WTC11 (cell line): ENCODE data around the gene OPRD1. TPM values are rescaled to one million over a fixed set of nuclear protein-coding genes. Genes with fewer than 3 reads are reported as not detected.

ENCODE experiments used
- ATAC-seq: fragments of 200-7000 bp; cut with Tn5 transposase; 2 replicates; pipeline ENCODE4 v1.10.0; 2021; ENCODE audit warnings: mild to moderate bottlenecking, moderate library complexity
- CTCF ChIA-PET: fragments of 300-600 bp; sonication (Branson Sonifier 250); formaldehyde crosslinking; loops from one replicate; lab custom pipeline; 2021; ENCODE audit warnings: antibody characterized with exemption; lab: Charles Lee
- POLR2A ChIA-PET: fragments of 350-600 bp; sonication (Branson Sonifier 250); formaldehyde crosslinking; loops from one replicate; lab custom pipeline; 2021; ENCODE audit warnings: antibody characterized with exemption; lab: Charles Lee
- DNase-seq: peaks from one replicate; pipeline ENCODE4 v3.0.0; 2021; ENCODE audit warnings: low spot score
- H3K27ac Mint-ChIP-seq: 2 replicates; pipeline ENCODE4 v1.8.0; 2021; ENCODE audit warnings: mixed read lengths
- H3K27me3 Mint-ChIP-seq: 2 replicates; pipeline ENCODE4 v1.8.0; 2021; ENCODE audit warnings: low read depth, mild to moderate bottlenecking, moderate library complexity, mixed read lengths
- H3K36me3 Mint-ChIP-seq: 2 replicates; pipeline ENCODE4 v1.8.0; 2021; ENCODE audit warnings: mixed read lengths
- H3K4me1 Mint-ChIP-seq: 2 replicates; pipeline ENCODE4 v1.8.0; 2022; ENCODE audit warnings: mixed read lengths
- H3K4me3 Mint-ChIP-seq: 2 replicates; pipeline ENCODE4 v1.8.0; 2021; ENCODE audit warnings: mild to moderate bottlenecking, moderate library complexity, mixed read lengths
- H3K9me3 Mint-ChIP-seq: 2 replicates; pipeline ENCODE4 v1.8.0; 2021; ENCODE audit warnings: mixed read lengths
- AR ChIP-seq: fragments of 250-450 bp; sonication (Bioruptor Pico); IDR thresholded peaks from 2 replicates; pipeline ENCODE4 v1.9.0; 2021; ENCODE audit warnings: mild to moderate bottlenecking
- ATF1 ChIP-seq: sonication (generic); formaldehyde crosslinking; IDR thresholded peaks from 2 replicates; pipeline ENCODE4 v1.8.1; 2023; ENCODE audit warnings: mild to moderate bottlenecking, moderate library complexity, missing genetic modification reagents
- E2F1 ChIP-seq: sonication (generic); formaldehyde crosslinking; IDR thresholded peaks from 2 replicates; pipeline ENCODE4 v1.8.0; 2022; ENCODE audit warnings: mild to moderate bottlenecking, missing genetic modification reagents
- E2F4 ChIP-seq: sonication (generic); formaldehyde crosslinking; IDR thresholded peaks from 2 replicates; pipeline ENCODE4 v1.8.1; 2022; ENCODE audit warnings: low read depth, mild to moderate bottlenecking, moderate library complexity, missing genetic modification reagents, borderline replicate concordance
- E2F5 ChIP-seq: sonication (generic); formaldehyde crosslinking; IDR thresholded peaks from 2 replicates; pipeline ENCODE4 v1.8.1; 2022; ENCODE audit warnings: mild to moderate bottlenecking, moderate library complexity, missing genetic modification reagents
- MAX ChIP-seq: sonication (generic); formaldehyde crosslinking; IDR thresholded peaks from 2 replicates; pipeline ENCODE4 v1.8.0; 2022; ENCODE audit warnings: mild to moderate bottlenecking, missing genetic modification reagents
- NFYB ChIP-seq: sonication (generic); formaldehyde crosslinking; conservative IDR thresholded peaks from 2 replicates; pipeline ENCODE4 v1.8.0; 2022; ENCODE audit warnings: low read depth, missing genetic modification reagents
- NR1H2 ChIP-seq: sonication (generic); formaldehyde crosslinking; IDR thresholded peaks from 2 replicates; pipeline ENCODE4 v1.9.0; 2021; ENCODE audit warnings: mild to moderate bottlenecking, moderate library complexity, missing genetic modification reagents
- PRRX2 ChIP-seq: fragments of 250-450 bp; sonication (Bioruptor Pico); IDR thresholded peaks from 2 replicates; pipeline ENCODE4 v1.8.0; 2021; ENCODE audit warnings: mild to moderate bottlenecking
- TP53 ChIP-seq: sonication (generic); formaldehyde crosslinking; IDR thresholded peaks from 2 replicates; pipeline ENCODE4 v1.8.1; 2023; ENCODE audit warnings: mild to moderate bottlenecking, missing genetic modification reagents
- USF2 ChIP-seq: sonication (generic); formaldehyde crosslinking; IDR thresholded peaks from 2 replicates; pipeline ENCODE4 v1.8.1; 2023; ENCODE audit warnings: mild to moderate bottlenecking, missing genetic modification reagents, moderate library complexity
- ZMAT4 ChIP-seq: fragments of 250-450 bp; sonication (Bioruptor Pico); IDR thresholded peaks from 2 replicates; pipeline ENCODE4 v1.9.0; 2021; ENCODE audit warnings: mild to moderate bottlenecking
- ZNF138 ChIP-seq: sonication (generic); formaldehyde crosslinking; conservative IDR thresholded peaks from 2 replicates; pipeline ENCODE4 v1.8.1; 2022; ENCODE audit warnings: mild to moderate bottlenecking, moderate library complexity, missing genetic modification reagents
- ZNF219 ChIP-seq: sonication (generic); formaldehyde crosslinking; IDR thresholded peaks from 2 replicates; pipeline ENCODE4 v1.8.0; 2023; ENCODE audit warnings: missing genetic modification reagents, mild to moderate bottlenecking, borderline replicate concordance
- ZNF396 ChIP-seq: fragments of 250-450 bp; sonication (Bioruptor Pico); IDR thresholded peaks from 2 replicates; pipeline ENCODE4 v1.8.0; 2021; ENCODE audit warnings: mild to moderate bottlenecking, moderate library complexity, borderline replicate concordance
- ZNF416 ChIP-seq: fragments of 250-450 bp; sonication (Bioruptor Pico); IDR thresholded peaks from 2 replicates; pipeline ENCODE4 v1.9.0; 2021; ENCODE audit warnings: mild to moderate bottlenecking, inconsistent platforms
- ZNF423 ChIP-seq: fragments of 250-450 bp; sonication (Bioruptor Pico); IDR thresholded peaks from 2 replicates; pipeline ENCODE4 v2.1.2; 2022; ENCODE audit warnings: mild to moderate bottlenecking, moderate library complexity
- total RNA-seq: library from RNA; stranded (reverse); gene quantifications from 3 replicates; pipeline ENCODE4 v1.2.3, GENCODE V29; 2021

The OPRD1 gene
- total RNA-seq, 1 experiment from 2014 or later, result 2.2 TPM

- ChIA-PET CTCF (interaction anchor here (0.6 to 2.9 kb wide), 7 partner anchors 9 to 83 kb away, joined by 3 to 22 read pairs (median 5); no protein-coding TSS in a partner anchor), POLR2A (interaction anchor here (0.6 kb wide), 1 partner anchor 9 kb away, joined by 4 read pairs; no protein-coding TSS in a partner anchor)
- DNase-seq, result no peak
- no peak overlapping the region for H3K4me3 Mint-ChIP-seq
- 0 out of 2 replicates have a peak, but pooled peaks cover 3% of the 10 kb centered on the region for H3K4me1 Mint-ChIP-seq
- no peaks in the 10 kb centered on the region for H3K9me3 Mint-ChIP-seq
- no peak for ATAC-seq
- no peaks in the 10 kb centered on the region for H3K27me3 Mint-ChIP-seq
- H3K27ac Mint-ChIP-seq, result no peak overlapping the region
- TF ChIP-seq NR1H2 (CRISPR knock-in tag) (no peak), E2F1 (no peak), ZNF138 (CRISPR knock-in tag) (no peak), USF2 (CRISPR knock-in tag) (no peak), E2F5 (no peak), ATF1 (CRISPR knock-in tag) (no peak), ZNF219 (CRISPR knock-in tag) (no peak), MAX (CRISPR knock-in tag) (no peak), ZNF416 (CRISPR knock-in tag) (no peak), ZNF396 (CRISPR knock-in tag) (no peak), TP53 (CRISPR knock-in tag) (no peak), E2F4 (CRISPR knock-in tag) (no peak), NFYB (CRISPR knock-in tag) (no peak), ZMAT4 (CRISPR knock-in tag) (no peak), AR (no peak), PRRX2 (CRISPR knock-in tag) (no peak)
- no peaks in the 10 kb centered on the region for H3K36me3 Mint-ChIP-seq
These were observed 55.9 kb downstream of the OPRD1 start for GRCh38 chr1:28867850-28868249.

GRCh38 chr1:28869952-28870351 lies 58.0 kb downstream of the OPRD1 start:
- Mint-ChIP-seq H3K27me3 (no peaks in the 10 kb centered on the region), H3K4me1 (0 out of 2 replicates have a peak, but pooled peaks cover 2% of the 10 kb centered on the region), H3K9me3 (no peaks in the 10 kb centered on the region), H3K4me3 (no peak overlapping the region), H3K36me3 (no peaks in the 10 kb centered on the region), H3K27ac (no peak overlapping the region)
- CTCF ChIA-PET, result interaction anchor here (0.5 to 1.3 kb wide), 2 partner anchors 14 to 85 kb away, joined by 3 to 5 read pairs; no protein-coding TSS in a partner anchor
- TF ChIP-seq ZNF423, result no peak
- DNase-seq, result no peak
- POLR2A ChIA-PET, result no interaction called here
- no peak for ATAC-seq
